HL-60/S4 treated with retinoic acid at 250 ng/mL for 4 days and 3 days (cell line): Measurements from ENCODE around the gene ATP6V1D.
"Not testable (repeated sequence)": the region's sequence is repeated elsewhere in the genome, so short reads cannot be mapped to it uniquely, and the experiment has no call there.

Experiments used
- in situ Hi-C: fragments of 300-500 bp; cut with MboI; formaldehyde crosslinking; loops from 2 replicates; pipeline ENCODE4 v1.7.0; 2022; ENCODE audit warnings: low sequenced_read_pairs

The ATP6V1D gene

DNA sequence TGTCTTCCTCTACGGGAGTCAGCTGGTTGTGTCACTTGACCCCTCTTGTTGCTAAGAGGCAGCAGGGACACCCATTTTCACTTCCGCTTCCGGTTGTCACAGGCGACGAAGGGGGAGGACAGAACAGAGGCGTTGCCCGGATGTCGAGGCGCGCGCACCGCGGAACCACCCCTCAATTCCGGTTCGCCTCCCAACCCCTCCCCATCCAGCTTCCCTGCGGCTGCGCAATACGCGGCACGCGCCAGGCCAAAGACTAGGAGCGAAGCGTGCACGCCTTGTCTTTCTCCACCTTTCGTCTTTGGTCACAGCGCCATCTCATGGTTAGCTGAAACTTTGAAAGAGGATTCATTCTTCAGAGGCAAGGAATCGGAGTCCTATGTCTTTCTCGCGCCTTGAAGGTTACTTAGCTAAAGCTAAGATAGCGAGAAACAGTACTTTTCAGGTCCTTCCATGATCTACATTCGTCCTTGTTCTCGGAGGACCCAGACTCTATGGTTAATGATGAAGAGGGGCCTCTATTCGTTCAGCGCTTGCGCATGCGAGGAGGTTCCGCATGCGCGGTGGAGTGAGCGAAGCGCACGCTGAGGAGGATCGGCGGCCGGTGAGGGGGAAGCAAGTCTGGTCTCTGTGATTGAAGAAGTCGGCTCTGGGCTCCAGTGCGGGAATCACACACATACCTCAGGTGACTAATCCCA, at the start of gene ATP6V1D, which contains the start of gene EIF2S1:
TSS of gene ATP6V1D (minus strand) at position 30 of the 695 bp plus-strand sequence. CDS start 106 bp downstream, outside the sequence.
TSS of gene EIF2S1 (plus strand) at position 554 of the 695 bp plus-strand sequence. CDS start 4,440 bp downstream, outside the sequence.
- in situ Hi-C loops: no loop called here

DNA sequence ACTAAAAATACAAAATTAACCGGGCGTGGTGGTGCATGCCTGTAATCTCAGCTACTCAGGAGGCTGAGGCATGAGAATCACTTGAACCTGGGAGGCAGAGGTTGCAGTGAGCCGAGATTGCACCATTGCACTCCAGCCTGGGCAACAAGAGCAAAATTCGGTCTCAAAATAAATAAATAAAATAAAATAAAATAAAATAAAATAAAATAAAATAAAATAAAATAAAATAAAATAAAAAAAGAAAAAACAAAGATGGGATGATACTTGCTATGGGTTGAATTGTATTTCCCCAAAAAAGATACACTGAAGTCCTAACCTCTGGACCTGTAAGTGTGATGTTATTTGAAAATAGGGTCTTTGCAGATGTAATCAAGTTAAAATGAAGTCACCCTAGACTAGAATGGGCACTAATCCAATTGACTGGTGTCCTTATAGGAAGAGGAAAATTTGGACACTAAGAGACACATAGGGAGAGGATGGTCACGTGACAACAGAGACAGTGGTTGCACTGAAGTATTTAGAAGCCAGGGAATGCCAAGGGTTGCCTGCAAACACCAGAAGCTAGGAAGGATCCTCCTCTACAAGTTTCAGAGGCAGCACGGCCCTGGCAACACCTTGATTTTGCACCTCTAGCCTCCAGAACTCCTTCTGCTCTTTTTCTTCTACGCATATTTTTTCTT, 48.7 kb upstream of the ATP6V1D start:
- in situ Hi-C loops: not testable (repeated sequence)

DNA sequence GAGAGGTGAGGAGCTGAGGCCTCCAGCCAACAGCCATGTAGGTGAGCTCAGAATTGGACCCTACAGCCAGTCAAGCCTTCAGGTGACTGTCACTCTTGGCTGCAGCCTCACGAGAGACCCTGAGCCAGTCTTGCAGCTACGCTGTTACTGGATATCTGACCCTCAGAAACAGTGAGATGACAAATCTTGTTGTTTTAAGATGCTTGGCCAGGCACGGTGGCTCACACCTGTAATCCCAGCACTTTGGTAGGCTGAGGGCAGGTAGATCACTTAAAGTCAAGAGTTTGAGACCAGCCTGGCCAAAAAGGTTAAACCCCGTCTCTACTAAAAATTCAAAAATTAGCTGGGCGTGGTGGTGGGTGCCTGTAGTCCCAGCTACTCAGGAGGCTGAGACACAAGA, 46.2 kb upstream of the ATP6V1D start:
- in situ Hi-C loops: no loop called here

DNA sequence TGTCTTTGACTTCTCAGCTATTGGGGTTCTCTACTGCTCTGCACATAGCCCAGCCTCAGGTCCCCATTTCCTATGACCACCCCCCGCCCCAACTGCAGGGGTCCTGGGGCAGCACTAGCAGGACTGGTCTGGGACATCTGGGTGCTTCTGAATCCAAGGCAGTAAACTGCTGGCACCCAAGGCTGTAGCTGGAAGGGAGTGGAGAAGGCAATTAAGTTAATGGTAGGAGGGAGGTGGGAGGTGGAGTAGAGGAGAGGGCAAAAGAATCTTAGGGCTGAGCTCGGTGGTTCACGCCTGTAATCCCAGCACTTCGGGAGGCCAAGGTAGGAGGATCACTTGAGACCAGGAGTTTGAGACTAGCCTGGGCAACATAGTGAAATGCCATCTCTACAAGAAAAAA, 40.8 kb upstream of the ATP6V1D start:
- in situ Hi-C loops: no loop called here

DNA sequence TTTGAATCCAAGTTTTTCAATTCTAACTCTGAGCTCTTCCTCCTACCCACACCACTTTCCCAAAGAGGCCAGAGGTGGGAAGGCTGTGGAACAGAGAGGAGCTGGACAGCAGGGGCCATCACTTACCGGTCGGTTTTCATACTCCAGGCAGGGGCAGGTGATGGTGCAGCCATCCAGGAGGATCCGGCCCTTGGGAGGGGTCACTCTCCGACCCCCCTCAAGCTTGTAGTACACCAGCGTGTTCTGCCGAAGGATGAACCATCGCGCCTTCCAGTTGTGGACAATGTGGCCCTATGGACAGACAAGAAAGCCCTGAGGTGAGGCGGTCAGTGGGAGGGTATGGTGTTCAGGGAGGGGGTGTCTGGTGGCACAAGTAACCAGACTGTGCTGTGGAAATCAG, 37.9 kb upstream of the ATP6V1D start:
- in situ Hi-C loops: no loop called here

DNA sequence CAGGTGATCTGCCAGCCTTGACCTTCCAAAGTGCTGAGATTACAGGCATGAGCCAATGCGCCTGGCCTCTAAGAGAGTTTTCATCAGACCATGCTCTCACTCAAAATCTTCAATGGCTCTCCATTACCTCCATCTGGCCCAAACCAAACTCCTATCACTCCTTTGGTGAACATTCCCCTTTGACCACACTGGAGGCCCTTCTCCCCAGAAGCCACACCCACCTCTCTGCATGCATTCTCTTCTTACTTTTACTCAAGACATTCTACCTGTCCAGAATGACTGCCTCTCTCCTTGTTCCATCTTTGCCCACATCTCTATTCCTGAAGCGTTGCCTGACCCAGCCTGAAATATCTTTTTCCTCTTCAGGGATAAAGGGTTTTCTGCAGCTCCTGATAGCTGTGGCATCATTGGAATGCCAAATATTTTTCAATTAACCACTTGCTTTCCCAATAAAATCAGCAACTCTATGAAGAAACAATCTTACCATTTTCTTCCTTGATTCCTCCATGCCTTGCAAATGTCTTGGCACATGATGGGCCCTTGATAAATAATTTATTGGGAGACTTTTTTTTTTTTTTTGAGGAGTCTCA, 36.9 kb upstream of the ATP6V1D start:
- in situ Hi-C loops: no loop called here

DNA sequence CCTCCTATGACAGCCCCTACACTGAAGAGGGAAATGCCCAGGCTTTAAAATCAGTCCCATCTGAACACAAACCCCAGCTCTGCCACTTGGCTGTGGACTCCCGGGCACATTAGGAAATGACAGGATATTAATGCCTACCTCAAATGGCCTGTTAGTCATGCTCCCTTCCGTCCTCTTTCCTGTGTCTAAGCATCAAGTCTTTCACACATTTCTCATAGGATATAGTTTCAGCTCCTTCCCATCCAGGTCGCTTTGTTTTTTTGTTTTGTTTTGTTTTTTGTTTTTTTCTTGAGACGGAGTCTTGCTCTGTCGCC, 36.2 kb upstream of the ATP6V1D start:
- in situ Hi-C loops: no loop called here

DNA sequence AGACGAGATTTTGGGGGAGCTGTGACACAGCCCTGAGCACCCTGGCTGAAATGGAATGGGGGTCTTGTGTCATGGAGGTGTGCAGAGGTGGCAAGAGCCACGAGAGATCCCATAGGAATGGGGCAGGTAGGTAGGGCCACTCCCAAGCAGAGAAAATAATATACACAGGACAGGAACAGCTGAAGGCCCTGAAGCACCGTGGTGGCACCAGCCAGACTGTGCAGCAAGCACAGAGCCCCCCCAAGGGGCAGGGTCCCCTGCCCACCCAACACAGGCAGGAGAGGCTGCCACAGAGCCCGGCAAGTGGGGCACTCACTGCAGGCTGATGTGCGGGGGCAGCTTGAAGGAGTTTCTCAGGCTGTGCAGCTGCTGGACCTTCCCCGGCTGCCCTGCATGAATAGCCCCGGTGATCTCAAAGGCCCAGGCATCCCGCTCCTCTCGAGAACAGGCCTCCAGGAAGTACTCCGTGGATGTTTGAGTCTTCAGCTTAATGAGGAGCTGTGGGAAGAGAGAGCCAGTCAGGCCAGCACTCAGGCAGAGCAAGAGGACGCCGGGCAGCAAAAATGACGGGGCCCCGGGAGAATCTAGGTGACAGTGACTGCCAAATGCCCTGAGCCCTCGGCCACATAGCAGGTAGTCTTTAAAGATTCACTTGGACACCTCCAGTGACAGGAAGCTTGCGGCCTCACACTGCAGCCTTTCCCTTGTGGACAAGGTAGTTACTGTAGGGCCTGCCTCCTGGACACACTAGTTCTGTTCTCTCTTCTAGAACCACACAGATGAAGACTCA, 35.7 kb upstream of the ATP6V1D start:
- in situ Hi-C loops: no loop called here

DNA sequence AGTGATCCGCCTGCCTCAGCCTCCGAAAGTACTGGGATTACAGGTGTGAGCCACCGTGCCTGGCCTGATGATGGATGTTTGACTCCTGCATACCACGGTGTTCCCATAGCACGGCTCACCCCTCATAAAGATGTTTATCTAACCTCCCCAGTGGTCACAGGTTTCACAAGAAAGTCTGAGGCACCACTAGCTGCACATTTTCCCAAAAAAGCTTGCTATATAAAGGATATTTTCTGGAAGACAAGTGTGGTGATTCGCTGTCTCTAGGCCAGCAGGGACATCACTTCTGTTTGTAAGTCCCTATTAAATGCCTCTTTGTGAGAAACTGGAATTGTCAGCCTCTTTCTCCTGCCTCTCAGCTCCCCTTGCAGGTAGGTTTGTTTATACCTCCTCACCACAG, 34.1 kb upstream of the ATP6V1D start:
- in situ Hi-C loops: no loop called here

DNA sequence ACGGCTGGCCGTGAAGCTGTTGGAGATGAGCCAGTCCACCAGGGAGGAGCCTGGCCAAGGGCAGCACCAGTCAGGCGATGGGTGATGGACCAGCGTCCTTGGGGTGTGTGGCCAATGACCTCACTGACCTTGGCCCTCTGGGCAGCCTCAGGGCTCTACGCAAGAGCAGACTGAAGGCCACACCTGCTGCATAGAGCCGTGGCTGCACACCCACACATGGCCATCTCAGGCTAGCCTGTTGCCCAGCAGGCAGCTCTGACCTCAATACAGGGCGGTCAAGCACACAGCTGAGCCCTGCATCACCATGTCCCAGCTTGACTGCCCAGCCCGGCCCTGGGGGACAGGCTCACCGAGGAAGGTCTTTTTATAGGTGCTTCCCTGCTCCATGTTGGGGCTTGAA, 33.2 kb upstream of the ATP6V1D start:
- in situ Hi-C loops: no loop called here

DNA sequence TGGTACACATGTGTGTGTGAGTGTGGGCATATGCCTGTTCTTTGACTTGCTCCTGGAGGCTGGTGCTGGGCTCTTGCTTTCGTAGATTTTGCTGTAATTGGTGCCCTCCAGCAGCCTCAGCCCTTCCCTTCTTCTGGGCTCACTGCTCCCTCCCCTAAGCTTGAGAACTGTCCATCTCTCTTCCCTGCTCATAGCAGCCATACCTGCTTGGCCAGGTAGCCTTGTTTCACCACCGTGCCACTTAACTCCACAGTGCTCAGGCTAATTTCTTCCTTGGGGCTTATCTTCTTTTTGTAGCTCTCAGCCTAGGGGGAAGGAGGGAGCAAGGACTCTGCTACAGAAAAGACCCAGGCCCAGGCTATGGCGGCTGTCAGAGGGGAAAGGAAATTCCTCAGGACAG, 32.5 kb upstream of the ATP6V1D start:
- in situ Hi-C loops: no loop called here

DNA sequence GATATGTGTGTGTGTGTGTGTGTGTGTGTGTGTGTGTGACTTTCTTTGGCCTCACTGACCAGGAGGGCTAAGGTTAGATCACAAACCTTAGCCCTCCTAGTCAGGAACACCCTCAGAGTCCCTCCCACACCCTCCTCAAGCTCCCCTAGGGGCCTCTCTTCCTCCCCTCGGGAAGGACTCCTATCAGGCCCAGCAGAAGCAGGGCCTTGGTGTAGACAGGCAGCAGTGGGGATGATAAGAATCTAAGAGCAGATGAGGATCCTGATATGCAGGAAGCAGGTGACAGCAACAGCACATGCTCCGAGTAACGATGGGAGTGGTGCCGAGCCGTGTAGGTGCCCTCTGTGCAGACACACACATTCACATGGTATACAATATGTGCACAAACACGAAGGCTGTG, 31.7 kb upstream of the ATP6V1D start:
- in situ Hi-C loops: no loop called here

DNA sequence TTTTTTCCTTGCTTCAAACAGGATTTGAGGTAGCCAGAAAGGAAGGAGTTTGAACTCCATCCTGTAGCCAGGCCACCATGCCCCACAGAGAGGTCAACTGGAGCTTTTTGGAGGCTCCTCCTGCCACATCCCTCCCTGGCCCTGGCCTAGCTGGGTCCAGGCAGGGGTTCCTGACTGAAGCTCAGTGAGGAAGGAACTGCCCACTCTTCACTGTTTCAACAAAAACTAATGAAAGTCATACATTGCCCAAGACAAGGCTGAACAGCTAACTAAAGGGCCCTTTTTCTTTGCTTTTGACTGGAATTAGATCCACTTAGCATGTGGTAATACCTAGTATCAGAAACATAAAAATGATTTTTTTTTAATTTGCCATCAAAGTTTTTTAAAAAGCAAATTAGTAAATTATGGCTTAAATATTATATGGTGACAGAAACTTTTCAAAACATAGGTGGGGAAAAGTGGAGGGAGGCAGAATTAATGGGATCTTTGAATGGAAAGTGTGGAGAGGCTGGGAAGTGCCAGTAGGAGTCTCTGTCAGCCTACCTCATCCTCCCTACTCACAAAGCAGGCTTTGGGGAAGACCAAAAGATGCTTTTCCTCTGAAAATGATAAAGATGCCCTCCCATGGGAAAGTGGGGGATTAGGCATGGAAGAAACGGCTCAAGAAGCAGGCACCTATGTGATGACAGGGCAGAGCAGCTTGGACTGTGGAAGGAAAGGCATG, 30.4 kb upstream of the ATP6V1D start:
- in situ Hi-C loops: no loop called here

DNA sequence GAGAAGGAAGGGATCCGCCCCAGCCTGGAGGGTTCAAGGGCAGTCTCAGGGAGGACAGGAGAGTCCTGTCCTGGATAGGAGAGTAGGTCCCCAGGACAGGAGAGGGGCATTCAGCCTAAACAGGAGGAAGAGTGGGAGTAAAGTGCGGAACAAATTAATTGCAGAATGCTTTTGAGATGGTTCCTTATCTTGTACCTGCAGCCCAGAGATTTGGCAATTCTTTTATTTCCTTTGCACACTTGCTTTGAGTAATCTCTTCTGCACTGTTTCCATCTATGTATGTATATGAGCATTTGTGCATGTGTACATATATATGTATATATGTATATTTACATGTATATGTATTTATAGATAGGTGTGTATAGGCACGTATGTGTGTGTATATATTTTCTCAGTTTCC, 29.7 kb upstream of the ATP6V1D start:
- in situ Hi-C loops: no loop called here

DNA sequence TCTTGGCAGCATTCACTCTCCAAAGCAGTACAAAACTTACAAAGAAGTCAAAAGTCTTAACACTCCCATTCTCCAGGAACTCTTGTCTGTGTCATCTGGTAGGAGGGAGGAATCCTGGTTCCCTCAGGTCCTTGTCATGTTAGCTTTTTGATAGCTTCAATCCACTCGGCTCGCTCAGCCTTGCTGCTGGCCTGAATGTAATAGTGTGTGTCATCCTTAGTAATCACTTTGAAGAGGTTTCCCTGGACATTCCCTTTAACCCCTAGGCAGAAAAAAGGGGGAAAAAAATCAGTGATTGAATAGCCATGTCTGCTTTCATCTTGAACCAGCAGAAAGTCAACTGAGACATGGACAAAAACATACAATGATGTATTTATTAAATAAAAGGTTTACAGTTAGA, 27.6 kb upstream of the ATP6V1D start:
- in situ Hi-C loops: no loop called here

DNA sequence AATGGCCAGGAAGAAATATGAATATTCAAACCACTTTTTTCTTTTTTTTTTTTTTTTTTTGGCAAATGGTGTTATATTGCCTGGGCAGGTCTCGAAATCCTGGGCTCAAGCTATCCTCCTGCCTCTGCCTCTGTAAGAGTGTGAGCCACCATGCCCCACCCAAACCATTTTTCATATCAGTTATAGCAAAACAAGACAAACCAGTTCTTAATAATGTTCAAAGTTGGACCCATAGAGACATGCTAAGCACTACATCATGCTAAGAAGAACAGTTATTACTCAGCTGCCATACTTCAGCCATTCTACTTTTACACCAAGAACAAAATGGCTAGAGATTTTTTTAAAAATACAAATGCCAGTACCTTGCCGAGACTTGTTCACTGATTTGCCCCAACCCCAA, 26.0 kb upstream of the ATP6V1D start:
- in situ Hi-C loops: no loop called here

DNA sequence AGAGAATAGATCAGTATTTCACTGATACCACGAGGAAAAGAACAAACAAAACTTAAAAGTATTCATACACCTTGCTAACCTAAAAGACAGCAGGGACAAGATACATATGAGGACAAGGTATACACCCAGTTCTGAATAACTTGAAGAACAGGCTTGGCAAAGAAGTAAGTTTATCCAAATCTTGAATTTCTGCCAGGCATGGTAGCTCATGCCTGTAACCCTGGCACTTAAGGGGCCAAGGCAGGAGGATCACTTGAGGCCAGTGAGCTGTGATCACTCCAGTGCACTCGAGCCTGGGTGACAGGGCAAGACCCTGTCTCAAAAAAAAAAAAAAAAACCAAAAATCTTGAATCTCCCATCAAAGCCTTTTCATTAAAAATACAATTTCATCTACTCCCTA, 25.5 kb upstream of the ATP6V1D start:
- in situ Hi-C loops: no loop called here

DNA sequence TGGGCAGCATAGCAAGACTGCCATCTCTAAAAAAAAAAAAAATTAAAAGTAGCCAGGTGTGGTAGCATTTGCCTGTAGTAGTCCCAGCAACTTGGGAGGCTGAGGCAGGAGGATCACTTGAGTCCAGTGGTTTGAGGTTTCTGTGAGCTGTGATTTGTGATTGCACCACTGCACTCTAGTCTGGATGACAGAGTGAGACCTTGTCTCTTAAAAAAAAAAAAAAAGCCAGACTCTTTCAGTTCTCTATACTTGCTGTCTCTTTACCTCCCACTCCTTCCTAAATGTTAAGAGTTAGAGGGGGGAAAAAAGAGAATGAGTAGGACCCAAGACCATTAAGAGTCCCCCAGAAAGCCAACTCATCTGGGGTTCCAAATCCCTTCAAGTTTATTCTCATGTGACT, 18.3 kb upstream of the ATP6V1D start:
- in situ Hi-C loops: no loop called here

DNA sequence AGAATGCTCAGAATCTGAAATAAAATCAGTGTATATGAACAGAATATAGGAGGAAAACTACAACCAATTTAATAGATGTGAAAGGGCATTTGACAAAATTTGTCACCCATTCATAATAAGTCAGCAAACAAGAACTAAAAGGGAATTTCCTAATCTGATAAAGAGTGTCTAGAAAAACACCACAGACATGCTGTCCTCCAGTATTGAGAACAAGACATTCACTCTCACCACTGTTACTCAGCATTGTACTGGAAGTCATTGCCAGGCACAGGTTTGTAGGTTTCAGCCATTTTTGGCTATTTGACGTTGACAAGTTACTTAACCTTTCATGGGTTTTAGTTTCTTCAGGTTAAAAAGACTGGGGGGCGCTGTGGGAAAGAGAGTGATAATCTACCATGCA, 13.7 kb upstream of the ATP6V1D start:
- in situ Hi-C loops: no loop called here

DNA sequence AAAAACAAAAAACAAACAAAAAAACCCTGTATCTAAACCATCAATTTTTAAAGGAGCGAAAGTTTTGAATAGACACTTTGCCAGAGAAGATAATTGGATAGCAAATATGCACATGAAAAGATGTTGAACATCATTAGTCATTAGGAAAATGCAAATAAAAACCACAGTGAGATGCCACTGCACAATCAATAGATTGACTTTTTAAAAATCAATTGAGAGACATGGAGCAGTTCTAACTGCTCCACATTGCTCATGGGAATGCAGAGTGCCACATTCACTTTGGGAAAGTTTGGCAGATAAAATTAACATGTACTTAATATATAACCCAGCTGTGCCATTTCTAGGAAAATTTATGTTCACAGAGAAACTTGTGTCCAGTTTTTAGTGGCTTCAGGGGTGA, 13.2 kb upstream of the ATP6V1D start:
- in situ Hi-C loops: no loop called here
